GM23338 (cell line): Measurements from ENCODE around the gene PCLAF. TPM values are rescaled to one million over a fixed set of nuclear protein-coding genes. Genes with fewer than 3 reads are reported as not detected.

Source experiments
- ATAC-seq: fragments of 200-7000 bp; cut with Tn5 transposase; 3 replicates; pipeline ENCODE4 v1.9.1; 2020
- DNase-seq: peaks from one replicate; pipeline ENCODE4 v3.0.0-alpha.2; 2015; ENCODE audit warnings: low spot score
- H2AFZ ChIP-seq: fragments of 200-600 bp; sonication (generic); 2 replicates; pipeline ENCODE4 v1.8.0; 2016; ENCODE audit warnings: antibody characterized with exemption, mild to moderate bottlenecking, moderate library complexity
- H3F3A ChIP-seq: fragments of 200-600 bp; sonication (generic); replicated peaks from 2 replicates; pipeline ENCODE4 v1.8.0; 2017; ENCODE audit warnings: antibody characterized with exemption, mixed run types, low read depth
- H3K27ac ChIP-seq: fragments of 200-600 bp; sonication (generic); 2 replicates; pipeline ENCODE4 v1.6.1; 2016; ENCODE audit warnings: low read depth
- H3K27me3 ChIP-seq: fragments of 200-600 bp; sonication (generic); 2 replicates; pipeline ENCODE4 v1.8.0; 2016; ENCODE audit warnings: mild to moderate bottlenecking, mixed run types, moderate library complexity; ENCODE audit not compliant: insufficient read depth
- H3K36me3 ChIP-seq: fragments of 200-600 bp; sonication (generic); 2 replicates; pipeline ENCODE4 v1.8.0; 2016; ENCODE audit warnings: mild to moderate bottlenecking; ENCODE audit not compliant: insufficient read depth
- H3K4me1 ChIP-seq: fragments of 200-600 bp; sonication (generic); 2 replicates; pipeline ENCODE4 v1.8.0; 2016; ENCODE audit warnings: mild to moderate bottlenecking, moderate library complexity; ENCODE audit not compliant: insufficient read depth
- H3K4me2 ChIP-seq: fragments of 200-600 bp; sonication (generic); 2 replicates; pipeline ENCODE4 v1.7.1; 2017; ENCODE audit warnings: mixed run types
- H3K4me3 ChIP-seq: fragments of 200-600 bp; sonication (generic); 2 replicates; pipeline ENCODE4 v1.6.1; 2016; ENCODE audit warnings: mixed run types
- H3K79me2 ChIP-seq: fragments of 200-600 bp; sonication (generic); replicated peaks from 2 replicates; pipeline ENCODE4 v1.8.0; 2017; ENCODE audit warnings: mild to moderate bottlenecking; ENCODE audit not compliant: insufficient read depth
- H3K9me2 ChIP-seq: fragments of 200-600 bp; sonication (generic); 2 replicates; pipeline ENCODE4 v1.8.0; 2017; ENCODE audit not compliant: insufficient read depth
- H4K20me1 ChIP-seq: fragments of 200-600 bp; sonication (generic); replicated peaks from 2 replicates; pipeline ENCODE4 v1.8.0; 2017; ENCODE audit warnings: mild to moderate bottlenecking; ENCODE audit not compliant: insufficient read depth
- H3K27ac Mint-ChIP-seq: 2 replicates; pipeline ENCODE4 v1.8.0; 2020; ENCODE audit warnings: inconsistent platforms, mild to moderate bottlenecking, moderate library complexity, mixed read lengths
- H3K27me3 Mint-ChIP-seq: 3 replicates; pipeline ENCODE4 v1.8.0; 2022; ENCODE audit warnings: low read depth, mild to moderate bottlenecking, moderate library complexity, mixed read lengths, inconsistent platforms; ENCODE audit not compliant: insufficient read depth, poor library complexity
- H3K36me3 Mint-ChIP-seq: 3 replicates; pipeline ENCODE4 v1.8.0; 2021; ENCODE audit warnings: low read depth, mild to moderate bottlenecking, inconsistent platforms, moderate library complexity, mixed read lengths
- H3K4me1 Mint-ChIP-seq: 3 replicates; pipeline ENCODE4 v1.8.0; 2020; ENCODE audit warnings: mild to moderate bottlenecking, inconsistent platforms, mixed read lengths
- H3K4me3 Mint-ChIP-seq: 3 replicates; pipeline ENCODE4 v1.8.0; 2021; ENCODE audit warnings: moderate library complexity, mild to moderate bottlenecking, inconsistent platforms, mixed read lengths
- H3K9me3 Mint-ChIP-seq: 3 replicates; pipeline ENCODE4 v1.8.0; 2020; ENCODE audit warnings: moderate library complexity, mild to moderate bottlenecking, inconsistent platforms, mixed read lengths
- CREB1 ChIP-seq: fragments of 250-450 bp; sonication (Bioruptor Pico); IDR thresholded peaks from 2 replicates; pipeline ENCODE4 v1.5.0; 2020; ENCODE audit warnings: low read depth, mild to moderate bottlenecking, moderate library complexity
- CTCF ChIP-seq, 2 experiments: fragments of 200-600 bp in 1 of 2; sonication (generic) in 1 of 2; conservative IDR thresholded peaks; 2 replicates each; pipeline versions ENCODE4 v1.5.1 to v1.6.1; 2016 to 2017; ENCODE audit warnings: antibody characterized with exemption in 2 of 2, low read depth in 2 of 2, mild to moderate bottlenecking in 2 of 2, moderate library complexity in 1 of 2
- ETS1 ChIP-seq: IDR thresholded peaks from 2 replicates; pipeline ENCODE4 v1.6.1; 2016; ENCODE audit warnings: antibody characterized with exemption
- EZH2 ChIP-seq: fragments of 200-600 bp; sonication (generic); IDR thresholded peaks from one replicate; pipeline ENCODE4 v1.8.0; 2017; ENCODE audit warnings: antibody characterized with exemption, mild to moderate bottlenecking, low read depth; ENCODE audit not compliant: unreplicated experiment
- EZH2phosphoT487 ChIP-seq: fragments of 200-600 bp; sonication (generic); IDR thresholded peaks from one replicate; pipeline ENCODE4 v1.8.1; 2018; ENCODE audit warnings: antibody characterized with exemption; ENCODE audit not compliant: unreplicated experiment
- JUNB ChIP-seq: IDR thresholded peaks from one replicate; pipeline ENCODE4 v1.6.1; 2016; ENCODE audit warnings: antibody characterized with exemption; ENCODE audit not compliant: unreplicated experiment
- NANOG ChIP-seq: IDR thresholded peaks from 2 replicates; pipeline ENCODE4 v1.6.1; 2016; ENCODE audit warnings: antibody characterized with exemption, borderline replicate concordance
- POLR2AphosphoS5 ChIP-seq: IDR thresholded peaks from 2 replicates; pipeline ENCODE4 v1.6.1; 2016; ENCODE audit warnings: antibody characterized with exemption, low read depth
- REST ChIP-seq: IDR thresholded peaks from one replicate; pipeline ENCODE4 v1.6.1; 2018; ENCODE audit warnings: antibody characterized with exemption; ENCODE audit not compliant: unreplicated experiment
- STAT1 ChIP-seq: IDR thresholded peaks from one replicate; pipeline ENCODE4 v1.6.1; 2016; ENCODE audit warnings: antibody characterized with exemption; ENCODE audit not compliant: unreplicated experiment
- ZNF114 ChIP-seq: fragments of 250-450 bp; sonication (Bioruptor Pico); IDR thresholded peaks from 2 replicates; pipeline ENCODE4 v1.5.0; 2020; ENCODE audit warnings: mild to moderate bottlenecking, moderate library complexity
- ZNF331 ChIP-seq: fragments of 250-450 bp; sonication (Bioruptor Pico); IDR thresholded peaks from 2 replicates; pipeline ENCODE4 v1.5.0; 2020; ENCODE audit warnings: low read depth, mild to moderate bottlenecking, moderate library complexity
- ZNF462 ChIP-seq: fragments of 250-450 bp; sonication (Bioruptor Pico); IDR thresholded peaks from 2 replicates; pipeline ENCODE4 v1.5.0; 2020; ENCODE audit warnings: mild to moderate bottlenecking, moderate library complexity
- polyA plus RNA-seq: library from polyadenylated mRNA; unstranded; fragments of >200 nt; fragmentation: Nextera tagmentation; extraction: Ambion mirVana; gene quantifications from 2 replicates; pipeline ENCODE4 v1.2.1, GENCODE V29; 2016
- total RNA-seq: library from RNA; depleted of rRNA; stranded (reverse); fragments of >200 nt; shearing (Covaris generic); gene quantifications from 2 replicates; pipeline ENCODE4 v1.2.3, GENCODE V29; 2014

PCLAF gene
- total and polyA plus RNA-seq, 2 experiments from 2014 or later, result 48.9 to 206 TPM

GRCh38 chr15:64425221-64425620 is 44.0 kb upstream of the PCLAF start:
- H2AFZ ChIP-seq, result no peak overlapping the region
- ATAC-seq (no peak), DNase-seq (no peak)
- H3K79me2 ChIP-seq, result no peaks in the 10 kb centered on the region
- H3F3A ChIP-seq, result no peaks in the 10 kb centered on the region
- no peaks in the 10 kb centered on the region for H3K36me3 ChIP-seq
- Mint-ChIP-seq H3K4me3 (no peak overlapping the region), H3K36me3 (peaks cover 18% of the 10 kb centered on the region; the same call in 2 of the 3 replicates), H3K27me3 (peaks cover 5% of the 10 kb centered on the region), H3K9me3 (no peaks in the 10 kb centered on the region), H3K4me1 (peaks cover 9% of the 10 kb centered on the region; the same call in 2 of the 3 replicates), H3K27ac (no peak overlapping the region)
- H4K20me1 ChIP-seq, result no peaks in the 10 kb centered on the region; the same call in 1 of the 2 replicates
- TF ChIP-seq JUNB (no peak), EZH2 (no peak), ETS1 (no peak), ZNF462 (CRISPR knock-in tag) (no peak), STAT1 (no peak), ZNF114 (CRISPR knock-in tag) (no peak), ZNF331 (CRISPR knock-in tag) (no peak), NANOG (no peak), REST (no peak), POLR2AphosphoS5 (no peak), EZH2phosphoT487 (no peak), CREB1 (no peak), CTCF (conservative IDR thresholded peaks at IDR 0.05; ENCODE audit: low read depth in 2 of 2) (no peak)
- no peak overlapping the region for H3K27ac ChIP-seq
- no peak overlapping the region for H3K4me3 ChIP-seq
- no peak overlapping the region for H3K4me2 ChIP-seq
- no peaks in the 10 kb centered on the region for H3K9me2 ChIP-seq
- 0 out of 2 replicates have a peak, but pooled peaks cover 7% of the 10 kb centered on the region for H3K27me3 ChIP-seq
- peaks cover 9% of the 10 kb centered on the region for H3K4me1 ChIP-seq
